Esophagus squamous epithelium (tissue), 5 donors: ENCODE data around the gene SLC9A9. TPM values are rescaled to one million over a fixed set of nuclear protein-coding genes. Genes with fewer than 3 reads are reported as not detected.
A peak's percentile ranks its signal among the peaks of the same experiment; 100 is the strongest.

ENCODE experiments used
- DNase-seq: peaks from one replicate; lab custom pipeline; 2025; lab: John Stamatoyannopoulos, UW
- H3K27ac ChIP-seq, 4 donors: fragments of 200-600 bp; sonication (generic); one replicate each; pipeline ENCODE4 v1.5.1; 2016 to 2019; ENCODE audit warnings: mild to moderate bottlenecking in 1 of 4
- H3K27me3 ChIP-seq, 4 donors: fragments of 200-600 bp; sonication (generic); 1 replicate in 3 of 4; 2 replicates in 1 of 4; pipeline versions ENCODE4 v1.5.1 to v1.6.0; 2017 to 2021; ENCODE audit warnings: antibody characterized with exemption in 1 of 4
- H3K36me3 ChIP-seq, 3 donors: fragments of 200-600 bp; sonication (generic); one replicate each; pipeline ENCODE4 v1.5.1; 2016 to 2019
- H3K4me1 ChIP-seq, 3 donors: fragments of 200-600 bp; sonication (generic); one replicate each; pipeline ENCODE4 v1.5.1; 2017 to 2019
- H3K4me3 ChIP-seq, 4 donors: fragments of 200-600 bp; sonication (generic); 1 replicate in 3 of 4; 2 replicates in 1 of 4; pipeline ENCODE4 v1.5.1; 2016 to 2019; ENCODE audit warnings: mild to moderate bottlenecking in 2 of 4, moderate library complexity in 1 of 4
- H3K9me3 ChIP-seq, 3 donors: fragments of 200-600 bp; sonication (generic); one replicate each; pipeline ENCODE4 v1.5.1; 2016 to 2019
- POLR2A ChIP-seq, 4 donors: fragments of 450-650 bp; IDR thresholded peaks; one replicate each; pipeline ENCODE4 v1.6.1; 2017; ENCODE audit warnings: antibody characterized with exemption in 4 of 4, mild to moderate bottlenecking in 4 of 4, moderate library complexity in 3 of 4
- WGBS, 2 donors: methylation state at CpG; one replicate each; pipeline ENCODE4 v1.1.5; 2018; 5-methylcytosine and 5-hydroxymethylcytosine counted together
- intact Hi-C: fragments of 100-400 bp; cut with DNase I; formaldehyde crosslinking; loops from one replicate; pipeline ENCODE4 v1.15.0; 2022
- total RNA-seq, 4 donors: library from RNA; depleted of rRNA; stranded (reverse); fragments of >200 nt; gene quantifications; one replicate each; pipeline ENCODE4 v1.1.0, GENCODE V29; 2016
- TF ChIP-seq, protein P1 (sequence below), 6 experiments: fragments of 450-650 bp in 4 of 6; fragments of 200-600 bp in 2 of 6; sonication (generic) in 2 of 6; IDR thresholded peaks; one replicate each; pipeline ENCODE4 v1.5.1; 2016 to 2019; ENCODE audit warnings: antibody characterized with exemption in 6 of 6, mild to moderate bottlenecking in 4 of 6, moderate library complexity in 4 of 6
- donor health status: DM: yes; HTN: yes; CAD: no.

Gene SLC9A9
- total RNA-seq, 4 donors from 2014 or later: 11.2 to 22.3 (median 18.9) TPM

DNA sequence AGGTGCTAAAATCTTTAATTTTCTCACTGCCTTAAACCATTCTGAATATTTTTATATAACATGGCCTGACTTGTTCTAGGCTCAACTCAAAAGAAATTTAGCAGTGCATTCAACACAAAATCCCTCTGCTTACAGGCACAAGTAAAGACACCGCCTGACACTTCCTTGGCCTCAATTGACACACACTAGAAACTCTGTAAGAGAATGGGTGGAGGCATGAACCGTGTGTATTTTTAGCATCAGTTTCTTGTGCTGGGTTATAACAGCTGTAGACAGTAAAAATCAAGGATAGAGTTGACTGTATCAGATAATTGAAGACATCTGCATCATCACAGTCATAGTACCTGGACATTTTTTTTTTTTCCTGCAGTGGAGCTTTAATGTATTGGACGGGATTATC is 54.3 kb downstream of the SLC9A9 start:
- H3K9me3 ChIP-seq: no peaks in the 10 kb centered on the region
- intact Hi-C loops: no loop called here
- no peaks in the 10 kb centered on the region for H3K27me3 ChIP-seq
- TF ChIP-seq, protein P1, sequence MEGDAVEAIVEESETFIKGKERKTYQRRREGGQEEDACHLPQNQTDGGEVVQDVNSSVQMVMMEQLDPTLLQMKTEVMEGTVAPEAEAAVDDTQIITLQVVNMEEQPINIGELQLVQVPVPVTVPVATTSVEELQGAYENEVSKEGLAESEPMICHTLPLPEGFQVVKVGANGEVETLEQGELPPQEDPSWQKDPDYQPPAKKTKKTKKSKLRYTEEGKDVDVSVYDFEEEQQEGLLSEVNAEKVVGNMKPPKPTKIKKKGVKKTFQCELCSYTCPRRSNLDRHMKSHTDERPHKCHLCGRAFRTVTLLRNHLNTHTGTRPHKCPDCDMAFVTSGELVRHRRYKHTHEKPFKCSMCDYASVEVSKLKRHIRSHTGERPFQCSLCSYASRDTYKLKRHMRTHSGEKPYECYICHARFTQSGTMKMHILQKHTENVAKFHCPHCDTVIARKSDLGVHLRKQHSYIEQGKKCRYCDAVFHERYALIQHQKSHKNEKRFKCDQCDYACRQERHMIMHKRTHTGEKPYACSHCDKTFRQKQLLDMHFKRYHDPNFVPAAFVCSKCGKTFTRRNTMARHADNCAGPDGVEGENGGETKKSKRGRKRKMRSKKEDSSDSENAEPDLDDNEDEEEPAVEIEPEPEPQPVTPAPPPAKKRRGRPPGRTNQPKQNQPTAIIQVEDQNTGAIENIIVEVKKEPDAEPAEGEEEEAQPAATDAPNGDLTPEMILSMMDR (IDR thresholded peaks at IDR 0.05): no peak
- no peak for TF ChIP-seq POLR2A (IDR thresholded peaks at IDR 0.05)
- peaks cover 19 to 37% (median 25%) of the 10 kb centered on the region in 3 donors for H3K4me1 ChIP-seq
- no peak overlapping the region for H3K4me3 ChIP-seq
- 17 to 27% methylated on average over 3 of the region's 3 CpGs for WGBS, 2 donors
- peak overlapping the region; percentile 8 to 81 (median 66) for H3K27ac ChIP-seq
- DNase-seq: no peak
- H3K36me3 ChIP-seq: peaks cover 0 to 7% (median 0%) of the 10 kb centered on the region in 3 donors

DNA sequence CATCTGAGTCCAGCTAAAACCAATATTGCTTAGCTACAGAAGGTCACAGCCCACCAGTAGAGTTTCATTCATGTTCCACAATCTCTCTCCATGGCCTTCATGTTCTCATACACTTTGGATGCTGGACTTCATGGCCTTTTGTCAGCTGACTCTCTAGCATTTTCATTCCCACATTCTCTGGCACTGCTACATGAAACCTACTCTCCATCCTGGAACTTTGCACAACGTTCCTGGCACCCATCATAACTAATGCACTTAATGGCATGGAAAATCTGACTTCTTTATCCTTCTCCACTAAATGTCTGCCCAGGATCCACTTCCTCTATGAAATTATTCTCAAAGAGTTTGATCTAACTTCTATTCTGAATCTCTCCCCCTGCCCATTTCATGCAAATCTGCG is 56.9 kb downstream of the SLC9A9 start:
- intact Hi-C loops: no loop called here
- Histone ChIP-seq H3K36me3 (peaks cover 0 to 7% (median 0%) of the 10 kb centered on the region in 3 donors), H3K27ac (no peak overlapping the region), H3K9me3 (no peaks in the 10 kb centered on the region), H3K27me3 (no peaks in the 10 kb centered on the region), H3K4me1 (peaks cover 23 to 46% (median 33%) of the 10 kb centered on the region in 3 donors), H3K4me3 (no peak overlapping the region)
- 81 to 89% methylated on average over 2 of the region's 2 CpGs for WGBS, 2 donors
- no peak for TF ChIP-seq POLR2A (IDR thresholded peaks at IDR 0.05)
- TF ChIP-seq, protein P1 (IDR thresholded peaks at IDR 0.05): no peak
- DNase-seq: no peak

DNA sequence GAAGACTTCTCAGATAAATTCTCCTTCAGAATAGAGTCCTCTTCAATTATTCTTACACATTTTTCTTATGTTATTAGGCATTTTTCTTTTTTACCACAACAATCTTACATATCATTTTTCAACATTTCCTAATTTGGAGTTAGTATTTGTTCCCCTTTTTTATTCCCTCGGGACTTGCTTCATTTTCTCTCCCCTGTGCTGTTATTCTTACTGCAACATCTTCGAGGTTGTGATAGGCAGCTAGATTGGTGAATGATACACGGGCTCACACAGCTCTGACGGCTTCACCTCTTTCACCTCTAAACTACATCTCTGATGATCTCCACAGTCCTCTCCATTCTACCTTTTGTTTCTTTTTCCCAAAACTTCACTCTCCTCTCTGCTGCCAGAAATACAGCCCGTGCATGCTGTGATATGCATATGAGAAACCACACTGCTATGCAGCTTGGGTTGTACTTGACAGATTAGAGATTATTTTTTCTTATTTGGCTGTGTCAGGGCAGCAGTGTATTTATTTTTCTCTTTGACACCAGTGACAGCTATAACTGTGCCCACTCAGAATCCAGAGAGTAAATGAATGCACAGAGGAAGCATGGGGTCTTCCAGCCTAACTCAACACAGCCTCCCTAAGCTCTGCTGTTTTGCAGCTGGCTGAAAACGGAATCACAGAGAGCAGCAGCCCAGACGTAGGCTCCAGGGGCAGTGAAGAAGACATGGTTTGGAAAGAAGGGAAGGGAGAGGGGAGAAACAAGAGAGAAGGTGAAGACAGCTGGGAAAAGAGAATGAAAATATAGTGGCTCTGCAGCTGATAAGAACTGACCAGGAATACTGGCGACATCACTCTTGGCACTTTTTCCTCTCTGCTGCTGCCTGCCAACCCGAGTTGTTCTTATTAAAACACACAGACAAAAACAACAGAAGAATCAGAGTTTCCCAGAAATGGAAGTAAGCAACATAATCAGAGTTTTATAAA is 61.8 kb downstream of the SLC9A9 start:
- intact Hi-C loops: no loop called here
- no peak for DNase-seq
- peak overlapping the region in 3 of 4 donors; percentile 36 to 72 (median 63) for H3K27ac ChIP-seq

DNA sequence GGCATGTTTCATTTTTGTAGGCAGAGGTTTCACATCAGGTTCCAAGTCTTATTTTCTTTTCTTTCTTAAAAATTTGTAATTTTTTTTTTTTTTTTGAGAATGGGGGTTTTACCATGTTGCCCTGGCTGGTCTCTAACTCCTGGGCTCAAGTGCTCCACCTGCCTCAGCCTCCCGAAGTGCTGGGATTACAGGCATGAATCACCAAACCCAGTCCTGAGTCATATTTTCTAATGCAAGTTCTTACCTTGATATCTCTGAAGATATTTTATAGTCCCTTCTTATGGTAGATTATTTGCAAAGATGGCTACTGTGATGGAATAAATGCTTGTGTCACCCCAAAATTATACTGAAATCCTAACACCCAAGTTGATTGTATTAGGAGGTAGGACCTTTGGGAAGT is 63.8 kb downstream of the SLC9A9 start:
- intact Hi-C loops: no loop called here
- peaks cover 4 to 24% (median 9%) of the 10 kb centered on the region in 3 donors for H3K4me1 ChIP-seq
- DNase-seq: no peak
- WGBS, 2 donors: 29 to 38% methylated on average over 1 of the region's 1 CpG
- no peak overlapping the region for H3K27ac ChIP-seq
- no peaks in the 10 kb centered on the region for H3K27me3 ChIP-seq
- TF ChIP-seq, protein P1 (IDR thresholded peaks at IDR 0.05): no peak
- TF ChIP-seq POLR2A (IDR thresholded peaks at IDR 0.05): no peak
- no peaks in the 10 kb centered on the region for H3K36me3 ChIP-seq
- H3K4me3 ChIP-seq: no peak overlapping the region
- H3K9me3 ChIP-seq: no peaks in the 10 kb centered on the region

More for the DNA sequence above, 61.8 kb downstream of the SLC9A9 start:
- peaks cover 4 to 24% (median 9%) of the 10 kb centered on the region in 3 donors for H3K4me1 ChIP-seq
- H3K27me3 ChIP-seq: no peaks in the 10 kb centered on the region
- H3K4me3 ChIP-seq: peak overlapping the region in 3 of 4 donors; percentile 7 to 51 (median 12)
- H3K9me3 ChIP-seq: no peaks in the 10 kb centered on the region
- H3K36me3 ChIP-seq: peaks cover 0 to 7% (median 0%) of the 10 kb centered on the region in 3 donors
- TF ChIP-seq, protein P1 (IDR thresholded peaks at IDR 0.05): no peak
- 19 to 21% methylated on average over 9 of the region's 9 CpGs for WGBS, 2 donors

DNA sequence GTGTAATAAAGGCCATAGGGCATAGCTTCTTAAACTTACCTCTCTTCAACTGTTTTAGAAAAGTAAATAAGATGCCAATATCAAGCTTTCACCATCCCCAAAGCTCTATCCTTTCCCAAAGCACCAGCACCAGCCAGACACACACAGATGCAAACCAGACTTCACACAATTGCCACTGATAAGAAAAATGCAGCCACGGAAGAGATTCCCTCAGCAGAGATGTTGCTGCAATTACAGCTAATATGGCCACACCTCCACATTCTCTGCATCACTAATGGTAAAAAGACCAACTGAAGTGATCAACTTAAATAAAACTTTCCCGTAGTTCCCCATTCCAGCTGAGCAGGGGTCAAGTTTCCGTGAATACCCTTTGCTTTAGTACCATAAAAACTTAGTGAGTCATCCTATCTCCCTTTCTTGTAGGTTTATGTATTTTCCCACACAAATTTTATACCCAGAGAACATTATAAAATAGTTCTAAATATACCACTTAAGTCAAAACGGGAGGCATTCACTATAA is 64.4 kb downstream of the SLC9A9 start:
- Histone ChIP-seq H3K27ac (no peak overlapping the region), H3K27me3 (no peaks in the 10 kb centered on the region), H3K4me1 (peaks cover 4 to 24% (median 9%) of the 10 kb centered on the region in 3 donors), H3K9me3 (no peaks in the 10 kb centered on the region), H3K36me3 (no peaks in the 10 kb centered on the region), H3K4me3 (no peak overlapping the region)
- WGBS, 2 donors: 77 to 86% methylated on average over 4 of the region's 4 CpGs
- intact Hi-C loops: no loop called here
- DNase-seq: no peak
- no peak for TF ChIP-seq POLR2A (IDR thresholded peaks at IDR 0.05)
- TF ChIP-seq, protein P1 (IDR thresholded peaks at IDR 0.05): no peak
